Subcutaneous adipose tissue (tissue), 4 donors: Measurements from ENCODE around the gene STIM2. TPM values are rescaled to one million over a fixed set of nuclear protein-coding genes. Genes with fewer than 3 reads are reported as not detected.

Experiments used
- CTCF ChIP-seq: fragments of 450-650 bp; IDR thresholded peaks from one replicate; pipeline ENCODE4 v1.5.1; 2016; ENCODE audit warnings: low read depth, mild to moderate bottlenecking, control low read depth, antibody characterized with exemption, moderate library complexity
- total RNA-seq, 4 donors: library from RNA; depleted of rRNA; stranded (reverse); fragments of >200 nt; gene quantifications; one replicate each; pipeline ENCODE4 v1.1.0, GENCODE V29; 2016

The STIM2 gene
- total RNA-seq, 4 donors from 2014 or later, result 9.0 to 19.6 (median 15.3) TPM

- no peak for TF ChIP-seq CTCF
These were observed 207.7 kb downstream of the STIM2 start for GRCh38 chr4:27068151-27068867.
